HepG2 (cell line): ENCODE results near the gene XPR1. TPM values are rescaled to one million over a fixed set of nuclear protein-coding genes. Genes with fewer than 3 reads are reported as not detected.

Experiments
- ATAC-seq: fragments of 200-7000 bp; cut with Tn5 transposase; 3 replicates; pipeline ENCODE4 v1.9.1; 2020; ENCODE audit warnings: mild to moderate bottlenecking, moderate library complexity
- BruUV-seq: library from RNA; stranded (reverse); fragments of 400-500 nt; replicated peaks from 2 replicates; lab custom pipeline; 2021; lab: Mats Ljungman, UMichigan
- CTCF ChIA-PET: fragments of 300-600 bp; formaldehyde crosslinking; extraction: SDS; loops from one replicate; lab custom pipeline; 2021; ENCODE audit warnings: low total read pairs, inconsistent platforms, low intra/inter-chr PET ratio; lab: Yijun Ruan, JAX
- POLR2A ChIA-PET: fragments of 350-600 bp; sonication (Branson Sonifier 250); formaldehyde crosslinking; loops from one replicate; lab custom pipeline; 2020; ENCODE audit warnings: antibody characterized with exemption, inconsistent platforms; lab: Yijun Ruan, JAX
- DNase-seq: peaks from one replicate; pipeline ENCODE4 v3.0.0-alpha.2; 2015; ENCODE audit warnings: low spot score
- FAIRE-seq: peaks from 3 replicates; lab custom pipeline; 2011; peaks lifted over from hg19 to GRCh38; lab: Jason Lieb, UNC
- H2AFZ ChIP-seq: one replicate; pipeline ENCODE4 v1.6.1; 2011; ENCODE audit warnings: low read length, inconsistent platforms
- H3K27ac ChIP-seq: fragments of 300-600 bp; 3 replicates; pipeline ENCODE4 v1.8.0; 2011; ENCODE audit warnings: mixed run types, mild to moderate bottlenecking, mixed read lengths, low read length, inconsistent platforms; ENCODE audit not compliant: insufficient read depth; ENCODE audit errors: extremely low read length
- H3K27me3 ChIP-seq, 2 experiments: fragments of 200-600 bp in 1 of 2; 2 replicates in 1 of 2; 3 replicates in 1 of 2; pipeline versions ENCODE4 v1.6.0 to v1.8.0; 2011; ENCODE audit warnings: low read length in 2 of 2, mild to moderate bottlenecking in 2 of 2, moderate library complexity in 2 of 2, inconsistent platforms in 1 of 2; ENCODE audit not compliant: insufficient read depth in 2 of 2, control insufficient read depth in 1 of 2
- H3K36me3 ChIP-seq, 2 experiments: fragments of 200-600 bp in 1 of 2; replicated peaks in 1 of 2; 2 replicates in 1 of 2; 3 replicates in 1 of 2; pipeline versions ENCODE4 v1.5.1 to v1.8.0; 2011; ENCODE audit warnings: low read length in 2 of 2, inconsistent platforms in 1 of 2; ENCODE audit not compliant: insufficient read depth in 2 of 2, control insufficient read depth in 1 of 2
- H3K4me1 ChIP-seq: 2 replicates; pipeline ENCODE4 v1.5.1; 2012; ENCODE audit warnings: low read length, inconsistent platforms; ENCODE audit not compliant: insufficient read depth
- H3K4me2 ChIP-seq: 2 replicates; pipeline ENCODE4 v1.6.0; 2011; ENCODE audit warnings: low read depth, low read length, inconsistent platforms
- H3K4me3 ChIP-seq, 3 experiments: fragments of 200-600 bp in 1 of 3; sonication (generic), shearing (Covaris generic) in 1 of 3; replicated peaks in 1 of 3; 2 replicates each; pipeline ENCODE4 v1.5.1; 2011 to 2016; ENCODE audit warnings: low read length in 3 of 3, inconsistent platforms in 2 of 3, low read depth in 2 of 3, mild to moderate bottlenecking in 2 of 3, control low read depth in 1 of 3, mixed read lengths in 1 of 3; ENCODE audit not compliant: insufficient read depth in 1 of 3
- H3K79me2 ChIP-seq: one replicate; pipeline ENCODE4 v1.6.1; 2011; ENCODE audit warnings: low read length, inconsistent platforms; ENCODE audit not compliant: insufficient read depth
- H3K9ac ChIP-seq: 2 replicates; pipeline ENCODE4 v1.6.0; 2011; ENCODE audit warnings: mild to moderate bottlenecking, low read depth, low read length, inconsistent platforms; ENCODE audit not compliant: insufficient read depth
- H3K9me3 ChIP-seq: 2 replicates; pipeline ENCODE4 v1.5.1; 2012; ENCODE audit warnings: mild to moderate bottlenecking, low read length
- H4K20me1 ChIP-seq: 2 replicates; pipeline ENCODE4 v1.6.0; 2011; ENCODE audit warnings: inconsistent platforms, mild to moderate bottlenecking, low read length, moderate library complexity; ENCODE audit not compliant: insufficient read depth
- MAZ ChIP-seq, 2 experiments: sonication (generic) in 1 of 2; formaldehyde crosslinking in 1 of 2; IDR thresholded peaks; 2 replicates each; pipeline versions ENCODE4 v1.5.0 to v1.6.1; 2012 to 2020; ENCODE audit warnings: low read depth in 2 of 2, mild to moderate bottlenecking in 2 of 2, borderline replicate concordance in 1 of 2, improper control_type of control experiment in 1 of 2, low read length in 1 of 2, missing genetic modification reagents in 1 of 2, moderate library complexity in 1 of 2
- NONO ChIP-seq, 2 experiments: fragments of 450-650 bp in 1 of 2; sonication (generic) in 1 of 2; formaldehyde crosslinking in 1 of 2; IDR thresholded peaks in 1 of 2; conservative IDR thresholded peaks in 1 of 2; 2 replicates each; pipeline versions ENCODE4 v1.6.1 to v1.8.0; 2017 to 2022; ENCODE audit warnings: mild to moderate bottlenecking in 1 of 2, missing genetic modification reagents in 1 of 2, moderate library complexity in 1 of 2
- PAF1 ChIP-seq: IDR thresholded peaks from 2 replicates; pipeline ENCODE4 v1.6.1; 2016; ENCODE audit warnings: missing genetic modification reagents, missing compliant biosample characterization
- PAX8 ChIP-seq: sonication (generic); formaldehyde crosslinking; IDR thresholded peaks from 2 replicates; pipeline ENCODE4 v1.8.0; 2022; ENCODE audit warnings: mild to moderate bottlenecking, missing genetic modification reagents, borderline replicate concordance
- RBM39 ChIP-seq: fragments of 200-400 bp; formaldehyde crosslinking; IDR thresholded peaks from one replicate; pipeline ENCODE4 v1.6.1; 2018; ENCODE audit warnings: antibody characterized with exemption, mild to moderate bottlenecking, low read depth, low read length; ENCODE audit not compliant: poor library complexity, severe bottlenecking
- SIX4 ChIP-seq: sonication (generic); formaldehyde crosslinking; IDR thresholded peaks from 2 replicates; pipeline ENCODE4 v1.4.0; 2020; ENCODE audit warnings: missing genetic modification reagents
- ZFP36L2 ChIP-seq: sonication (generic); formaldehyde crosslinking; IDR thresholded peaks from 2 replicates; pipeline ENCODE4 v1.4.0; 2020; ENCODE audit warnings: missing genetic modification reagents
- ZNF253 ChIP-seq: sonication (generic); formaldehyde crosslinking; IDR thresholded peaks from 2 replicates; pipeline ENCODE4 v1.8.0; 2022; ENCODE audit warnings: mild to moderate bottlenecking, missing genetic modification reagents, borderline replicate concordance
- ZNF564 ChIP-seq: sonication (generic); formaldehyde crosslinking; IDR thresholded peaks from 2 replicates; pipeline ENCODE4 v1.8.1; 2023; ENCODE audit warnings: mild to moderate bottlenecking, missing genetic modification reagents
- ZNF674 ChIP-seq: sonication (generic); formaldehyde crosslinking; IDR thresholded peaks from 2 replicates; pipeline ENCODE4 v1.5.0; 2020; ENCODE audit warnings: low read depth, mild to moderate bottlenecking, missing genetic modification reagents
- ZNF839 ChIP-seq: sonication (generic); formaldehyde crosslinking; IDR thresholded peaks from 2 replicates; pipeline ENCODE4 v1.4.0; 2020; ENCODE audit warnings: missing genetic modification reagents, mild to moderate bottlenecking, borderline replicate concordance
- ZNF850 ChIP-seq: sonication (generic); formaldehyde crosslinking; conservative IDR thresholded peaks from 2 replicates; pipeline ENCODE4 v1.9.0; 2021; ENCODE audit warnings: mild to moderate bottlenecking, missing genetic modification reagents
- ZSCAN9 ChIP-seq: IDR thresholded peaks from 2 replicates; pipeline ENCODE4 v1.6.1; 2016; ENCODE audit warnings: borderline replicate concordance
- WGBS: methylation state at CpG from one replicate; pipeline ENCODE4 v1.1.6; 2017; ENCODE audit warnings: low lambda C conversion rate; 5-methylcytosine and 5-hydroxymethylcytosine counted together
- in situ Hi-C: cut with HindIII; loops from 2 replicates; pipeline ENCODE4 v1.10.0; 2017; ENCODE audit warnings: low pct_unique_long_range_greater_than_20kb; ENCODE audit not compliant: extremely low pct_ligation_motif_present
- intact Hi-C: fragments of 100-400 bp; cut with micrococcal nuclease; formaldehyde crosslinking; loops from one replicate; pipeline ENCODE4 v1.10.0; 2022; ENCODE audit not compliant: unreplicated experiment
- polyA plus RNA-seq, 8 experiments: library from polyadenylated mRNA; depleted of rRNA in 3 of 8; stranded (reverse) in 7 of 8; unstranded in 1 of 8; fragments of >200 nt; fragmentation: Illumina TruSeq in 4 of 8; extraction: Trizol in 4 of 8; gene quantifications; 2 replicates each; pipeline versions ENCODE4 v1.2.1 to v1.2.3, GENCODE V29; 2011 to 2016; ENCODE audit warnings: low read depth in 4 of 8, missing spikeins in 1 of 8, mixed read lengths in 1 of 8; ENCODE audit not compliant: insufficient read depth in 1 of 8
- total RNA-seq, 5 experiments: library from RNA; depleted of rRNA; stranded (reverse); fragments of >200 nt; fragmentation: Illumina TruSeq; extraction: Trizol; gene quantifications; 2 replicates each; pipeline ENCODE4 v1.2.3, GENCODE V29; 2016; ENCODE audit warnings: low read depth in 1 of 5
- TF ChIP-seq, protein P1 (sequence below): sonication (generic); formaldehyde crosslinking; IDR thresholded peaks from 2 replicates; pipeline ENCODE4 v1.5.0; 2020; ENCODE audit warnings: mild to moderate bottlenecking, missing genetic modification reagents
- TF ChIP-seq, protein P2 (sequence below): sonication (generic); formaldehyde crosslinking; IDR thresholded peaks from 2 replicates; pipeline ENCODE4 v1.4.0; 2020; ENCODE audit warnings: missing genetic modification reagents
- TF ChIP-seq, protein P3 (sequence below): sonication (generic); formaldehyde crosslinking; IDR thresholded peaks from 2 replicates; pipeline ENCODE4 v1.5.0; 2020; ENCODE audit warnings: missing genetic modification reagents

The XPR1 gene
- total and polyA plus RNA-seq, 2 of the 13 experiments (the other 11 are each of a cell fraction or from before 2014, with no cell fraction given): 22.3 to 23.6 TPM

DNA sequence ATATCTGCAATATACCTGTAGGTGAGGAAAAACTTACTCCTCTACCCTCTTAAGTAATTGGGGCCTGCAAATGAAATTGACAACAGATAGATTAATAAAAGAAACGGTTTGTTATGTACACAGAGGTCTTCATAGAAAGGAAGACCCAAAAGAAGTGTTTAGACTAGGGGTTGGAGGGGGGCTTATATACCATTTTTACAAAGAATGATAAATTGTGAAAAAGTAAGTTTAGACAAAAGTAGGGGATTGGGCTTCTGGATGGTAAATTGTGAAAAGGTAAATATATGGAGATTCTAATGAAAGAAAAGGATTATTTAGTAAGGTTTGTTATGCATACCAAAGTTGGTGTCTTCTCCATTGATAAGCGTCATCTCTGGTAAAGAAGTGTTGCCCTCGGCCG, 207.7 kb downstream of the XPR1 start:
- Histone ChIP-seq H3K36me3 (peaks cover 0 to 1% of the 10 kb centered on the region in 2 experiments; a peak in 2 of 5 replicates), H3K4me1 (no peaks in the 10 kb centered on the region), H3K9ac (no peak overlapping the region), H3K27ac (no peak overlapping the region), H3K79me2 (no peaks in the 10 kb centered on the region), H2AFZ (no peak overlapping the region), H4K20me1 (no peaks in the 10 kb centered on the region), H3K4me2 (no peak overlapping the region), H3K4me3 (no peak overlapping the region), H3K9me3 (no peaks in the 10 kb centered on the region), H3K27me3 (no peaks in the 10 kb centered on the region)
- WGBS: 99% methylated on average over 4 of the region's 4 CpGs
- intact Hi-C loops (no loop called here), in situ Hi-C loops (no loop called here)
- CTCF ChIA-PET: no interaction called here
- FAIRE-seq (no peak), ATAC-seq (no peak), DNase-seq (no peak)
- POLR2A ChIA-PET: no interaction called here
- no TSS peak for BruUV-seq
- TF ChIP-seq ZNF850 (CRISPR knock-in tag) (no peak), ZFP36L2 (no peak), PAX8 (CRISPR knock-in tag) (no peak), RBM39 (no peak), MAZ (IDR thresholded peaks at IDR 0.05; ENCODE audit: borderline replicate concordance, low read depth, low read length) (no peak), MAZ (CRISPR knock-in tag; IDR thresholded peaks at IDR 0.05; ENCODE audit: low read depth) (no peak), ZNF839 (CRISPR knock-in tag) (no peak), ZNF253 (no peak), NONO (IDR thresholded peaks at IDR 0.05) (no peak), NONO (CRISPR knock-in tag; conservative IDR thresholded peaks at IDR 0.05) (no peak), ZSCAN9 (no peak), PAF1 (no peak), SIX4 (CRISPR knock-in tag) (no peak), ZNF564 (CRISPR knock-in tag) (no peak), ZNF674 (no peak)
- TF ChIP-seq, protein P1, sequence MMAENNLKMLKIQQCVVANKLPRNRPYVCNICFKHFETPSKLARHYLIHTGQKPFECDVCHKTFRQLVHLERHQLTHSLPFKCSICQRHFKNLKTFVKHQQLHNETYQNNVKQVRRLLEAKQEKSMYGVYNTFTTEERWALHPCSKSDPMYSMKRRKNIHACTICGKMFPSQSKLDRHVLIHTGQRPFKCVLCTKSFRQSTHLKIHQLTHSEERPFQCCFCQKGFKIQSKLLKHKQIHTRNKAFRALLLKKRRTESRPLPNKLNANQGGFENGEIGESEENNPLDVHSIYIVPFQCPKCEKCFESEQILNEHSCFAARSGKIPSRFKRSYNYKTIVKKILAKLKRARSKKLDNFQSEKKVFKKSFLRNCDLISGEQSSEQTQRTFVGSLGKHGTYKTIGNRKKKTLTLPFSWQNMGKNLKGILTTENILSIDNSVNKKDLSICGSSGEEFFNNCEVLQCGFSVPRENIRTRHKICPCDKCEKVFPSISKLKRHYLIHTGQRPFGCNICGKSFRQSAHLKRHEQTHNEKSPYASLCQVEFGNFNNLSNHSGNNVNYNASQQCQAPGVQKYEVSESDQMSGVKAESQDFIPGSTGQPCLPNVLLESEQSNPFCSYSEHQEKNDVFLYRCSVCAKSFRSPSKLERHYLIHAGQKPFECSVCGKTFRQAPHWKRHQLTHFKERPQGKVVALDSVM (CRISPR knock-in tag): no peak
- TF ChIP-seq, protein P2, sequence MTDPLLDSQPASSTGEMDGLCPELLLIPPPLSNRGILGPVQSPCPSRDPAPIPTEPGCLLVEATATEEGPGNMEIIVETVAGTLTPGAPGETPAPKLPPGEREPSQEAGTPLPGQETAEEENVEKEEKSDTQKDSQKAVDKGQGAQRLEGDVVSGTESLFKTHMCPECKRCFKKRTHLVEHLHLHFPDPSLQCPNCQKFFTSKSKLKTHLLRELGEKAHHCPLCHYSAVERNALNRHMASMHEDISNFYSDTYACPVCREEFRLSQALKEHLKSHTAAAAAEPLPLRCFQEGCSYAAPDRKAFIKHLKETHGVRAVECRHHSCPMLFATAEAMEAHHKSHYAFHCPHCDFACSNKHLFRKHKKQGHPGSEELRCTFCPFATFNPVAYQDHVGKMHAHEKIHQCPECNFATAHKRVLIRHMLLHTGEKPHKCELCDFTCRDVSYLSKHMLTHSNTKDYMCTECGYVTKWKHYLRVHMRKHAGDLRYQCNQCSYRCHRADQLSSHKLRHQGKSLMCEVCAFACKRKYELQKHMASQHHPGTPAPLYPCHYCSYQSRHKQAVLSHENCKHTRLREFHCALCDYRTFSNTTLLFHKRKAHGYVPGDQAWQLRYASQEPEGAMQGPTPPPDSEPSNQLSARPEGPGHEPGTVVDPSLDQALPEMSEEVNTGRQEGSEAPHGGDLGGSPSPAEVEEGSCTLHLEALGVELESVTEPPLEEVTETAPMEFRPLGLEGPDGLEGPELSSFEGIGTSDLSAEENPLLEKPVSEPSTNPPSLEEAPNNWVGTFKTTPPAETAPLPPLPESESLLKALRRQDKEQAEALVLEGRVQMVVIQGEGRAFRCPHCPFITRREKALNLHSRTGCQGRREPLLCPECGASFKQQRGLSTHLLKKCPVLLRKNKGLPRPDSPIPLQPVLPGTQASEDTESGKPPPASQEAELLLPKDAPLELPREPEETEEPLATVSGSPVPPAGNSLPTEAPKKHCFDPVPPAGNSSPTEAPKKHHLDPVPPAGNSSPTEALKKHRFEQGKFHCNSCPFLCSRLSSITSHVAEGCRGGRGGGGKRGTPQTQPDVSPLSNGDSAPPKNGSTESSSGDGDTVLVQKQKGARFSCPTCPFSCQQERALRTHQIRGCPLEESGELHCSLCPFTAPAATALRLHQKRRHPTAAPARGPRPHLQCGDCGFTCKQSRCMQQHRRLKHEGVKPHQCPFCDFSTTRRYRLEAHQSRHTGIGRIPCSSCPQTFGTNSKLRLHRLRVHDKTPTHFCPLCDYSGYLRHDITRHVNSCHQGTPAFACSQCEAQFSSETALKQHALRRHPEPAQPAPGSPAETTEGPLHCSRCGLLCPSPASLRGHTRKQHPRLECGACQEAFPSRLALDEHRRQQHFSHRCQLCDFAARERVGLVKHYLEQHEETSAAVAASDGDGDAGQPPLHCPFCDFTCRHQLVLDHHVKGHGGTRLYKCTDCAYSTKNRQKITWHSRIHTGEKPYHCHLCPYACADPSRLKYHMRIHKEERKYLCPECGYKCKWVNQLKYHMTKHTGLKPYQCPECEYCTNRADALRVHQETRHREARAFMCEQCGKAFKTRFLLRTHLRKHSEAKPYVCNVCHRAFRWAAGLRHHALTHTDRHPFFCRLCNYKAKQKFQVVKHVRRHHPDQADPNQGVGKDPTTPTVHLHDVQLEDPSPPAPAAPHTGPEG (CRISPR knock-in tag): no peak
- TF ChIP-seq, protein P3, sequence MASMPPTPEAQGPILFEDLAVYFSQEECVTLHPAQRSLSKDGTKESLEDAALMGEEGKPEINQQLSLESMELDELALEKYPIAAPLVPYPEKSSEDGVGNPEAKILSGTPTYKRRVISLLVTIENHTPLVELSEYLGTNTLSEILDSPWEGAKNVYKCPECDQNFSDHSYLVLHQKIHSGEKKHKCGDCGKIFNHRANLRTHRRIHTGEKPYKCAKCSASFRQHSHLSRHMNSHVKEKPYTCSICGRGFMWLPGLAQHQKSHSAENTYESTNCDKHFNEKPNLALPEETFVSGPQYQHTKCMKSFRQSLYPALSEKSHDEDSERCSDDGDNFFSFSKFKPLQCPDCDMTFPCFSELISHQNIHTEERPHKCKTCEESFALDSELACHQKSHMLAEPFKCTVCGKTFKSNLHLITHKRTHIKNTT (CRISPR knock-in tag): no peak
